GM18951 (cell line): ENCODE results near the gene CSMD2.

Source experiments
- POLR2A ChIP-seq: IDR thresholded peaks from 4 replicates; pipeline ENCODE4 v1.6.1; 2011; ENCODE audit warnings: mild to moderate bottlenecking; ENCODE audit not compliant: insufficient read length, insufficient read depth; ENCODE audit errors: extremely low read depth
- in situ Hi-C: fragments of 300-500 bp; cut with MboI; formaldehyde crosslinking; loops from one replicate; pipeline ENCODE4 v1.12.0; 2022; ENCODE audit warnings: low sequenced_read_pairs, mixed read lengths, inconsistent platforms; ENCODE audit not compliant: unreplicated experiment

CSMD2 gene

GRCh38 chr1:33709174-33709782 is 455.8 kb downstream of the CSMD2 start:
- in situ Hi-C loops: no loop called here
- TF ChIP-seq POLR2A: no peak

- in situ Hi-C loops: no loop called here
- no peak for TF ChIP-seq POLR2A
Observed at GRCh38 chr1:33706634-33707255, 458.3 kb downstream of the CSMD2 start.

GRCh38 chr1:33703464-33703863 is 461.6 kb downstream of the CSMD2 start:
- TF ChIP-seq POLR2A: no peak

GRCh38 chr1:33698361-33699035 is 466.5 kb downstream of the CSMD2 start:
- in situ Hi-C loops: no loop called here

More at GRCh38 chr1:33703464-33703863, 461.6 kb downstream of the CSMD2 start:
- in situ Hi-C loops: no loop called here

GRCh38 chr1:33697816-33698215 is 467.2 kb downstream of the CSMD2 start:
- in situ Hi-C loops: no loop called here
- no peak for TF ChIP-seq POLR2A

More at GRCh38 chr1:33698361-33699035, 466.5 kb downstream of the CSMD2 start:
- no peak for TF ChIP-seq POLR2A

- no peak for TF ChIP-seq POLR2A
Observed at GRCh38 chr1:33696962-33697361, 468.1 kb downstream of the CSMD2 start.

GRCh38 chr1:33696311-33696710 is 468.7 kb downstream of the CSMD2 start:
- in situ Hi-C loops: no loop called here
- no peak for TF ChIP-seq POLR2A

More at GRCh38 chr1:33696962-33697361, 468.1 kb downstream of the CSMD2 start:
- in situ Hi-C loops: no loop called here

GRCh38 chr1:33692206-33693188 is 472.5 kb downstream of the CSMD2 start:
- in situ Hi-C loops: no loop called here

GRCh38 chr1:33687000-33687399 is 478.0 kb downstream of the CSMD2 start:
- in situ Hi-C loops: no loop called here
- no peak for TF ChIP-seq POLR2A

More at GRCh38 chr1:33692206-33693188, 472.5 kb downstream of the CSMD2 start:
- no peak for TF ChIP-seq POLR2A

- TF ChIP-seq POLR2A: no peak
- in situ Hi-C loops: no loop called here
Observed at GRCh38 chr1:33686551-33686950, 478.5 kb downstream of the CSMD2 start.

- no peak for TF ChIP-seq POLR2A
- in situ Hi-C loops: no loop called here
Observed at GRCh38 chr1:33685256-33685655, 479.8 kb downstream of the CSMD2 start.

GRCh38 chr1:33684396-33685179 is 480.4 kb downstream of the CSMD2 start:
- in situ Hi-C loops: no loop called here
- no peak for TF ChIP-seq POLR2A

GRCh38 chr1:33683913-33684312 is 481.1 kb downstream of the CSMD2 start:
- in situ Hi-C loops: no loop called here

More at GRCh38 chr1:33683913-33684312, 481.1 kb downstream of the CSMD2 start:
- TF ChIP-seq POLR2A: no peak
